Neuron (in vitro differentiated cells): ENCODE results near the gene PHLPP1.
A peak's percentile ranks its signal among the peaks of the same experiment; 100 is the strongest.
"Not testable (repeated sequence)": the region's sequence is repeated elsewhere in the genome, so short reads cannot be mapped to it uniquely, and the experiment has no call there.

Experiments
- H2AFZ ChIP-seq: one replicate; pipeline ENCODE4 v1.6.1; 2013; ENCODE audit warnings: low read depth, mild to moderate bottlenecking, inconsistent platforms, low read length, moderate library complexity
- H3K27me3 ChIP-seq: one replicate; pipeline ENCODE4 v1.6.1; 2013; ENCODE audit warnings: low read length; ENCODE audit not compliant: insufficient read depth
- H3K36me3 ChIP-seq: one replicate; pipeline ENCODE4 v1.6.1; 2013; ENCODE audit warnings: low read length; ENCODE audit not compliant: insufficient read depth
- H3K4me1 ChIP-seq: one replicate; pipeline ENCODE4 v1.6.1; 2013; ENCODE audit warnings: low read length; ENCODE audit not compliant: insufficient read depth
- H3K4me3 ChIP-seq: 2 replicates; pipeline ENCODE4 v1.5.1; 2013; ENCODE audit warnings: mild to moderate bottlenecking, low read length, moderate library complexity
- H3K9me3 ChIP-seq: one replicate; pipeline ENCODE4 v1.6.1; 2013; ENCODE audit warnings: low read length

Gene PHLPP1

GRCh38 chr18:62715436-62715758 is at the start of gene PHLPP1:
Gene PHLPP1, plus strand, starts transcription at chr18:62715541. Its CDS starts 143 bp downstream, at chr18:62715684.
- no peaks in the 10 kb centered on the region for H3K9me3 ChIP-seq
- H3K27me3 ChIP-seq, result no peaks in the 10 kb centered on the region
- H3K4me3 ChIP-seq, result peak within 1 kb of the TSS; percentile 60

GRCh38 chr18:62669225-62669624 is 46.1 kb upstream of the PHLPP1 start:
- no peak overlapping the region for H2AFZ ChIP-seq
- no peaks in the 10 kb centered on the region for H3K36me3 ChIP-seq
- no peaks in the 10 kb centered on the region for H3K4me1 ChIP-seq
- no peaks in the 10 kb centered on the region for H3K9me3 ChIP-seq
- H3K4me3 ChIP-seq, result no peak overlapping the region
- no peaks in the 10 kb centered on the region for H3K27me3 ChIP-seq

More at GRCh38 chr18:62715436-62715758, at the start of gene PHLPP1:
- Histone ChIP-seq H2AFZ (peak within 1 kb of the TSS; percentile 79), H3K36me3 (no peaks in the 10 kb centered on the region), H3K4me1 (peaks cover 20% of the 10 kb centered on the region)

- no peak overlapping the region for H2AFZ ChIP-seq
- no peaks in the 10 kb centered on the region for H3K9me3 ChIP-seq
- no peaks in the 10 kb centered on the region for H3K36me3 ChIP-seq
- H3K27me3 ChIP-seq, result no peaks in the 10 kb centered on the region
- no peak overlapping the region for H3K4me3 ChIP-seq
- no peaks in the 10 kb centered on the region for H3K4me1 ChIP-seq
These were observed 44.8 kb upstream of the PHLPP1 start for GRCh38 chr18:62670573-62670972.

GRCh38 chr18:62672600-62672999 is 42.7 kb upstream of the PHLPP1 start:
- Histone ChIP-seq H3K4me3 (no peak overlapping the region), H3K36me3 (no peaks in the 10 kb centered on the region), H3K4me1 (no peaks in the 10 kb centered on the region), H2AFZ (no peak overlapping the region), H3K9me3 (no peaks in the 10 kb centered on the region), H3K27me3 (no peaks in the 10 kb centered on the region)

GRCh38 chr18:62678847-62679485 is 36.4 kb upstream of the PHLPP1 start:
- Histone ChIP-seq H3K27me3 (no peaks in the 10 kb centered on the region), H3K4me3 (no peak overlapping the region), H2AFZ (peak overlapping the region; percentile 26), H3K36me3 (no peaks in the 10 kb centered on the region), H3K9me3 (no peaks in the 10 kb centered on the region), H3K4me1 (peaks cover 8% of the 10 kb centered on the region)

- Histone ChIP-seq H3K4me1 (peaks cover 8% of the 10 kb centered on the region), H3K36me3 (no peaks in the 10 kb centered on the region), H2AFZ (no peak overlapping the region), H3K4me3 (no peak overlapping the region), H3K9me3 (peaks cover 3% of the 10 kb centered on the region), H3K27me3 (no peaks in the 10 kb centered on the region)
These were observed 33.0 kb upstream of the PHLPP1 start for GRCh38 chr18:62682371-62682770.

GRCh38 chr18:62683935-62684334 is 31.4 kb upstream of the PHLPP1 start:
- no peaks in the 10 kb centered on the region for H3K36me3 ChIP-seq
- peaks cover 8% of the 10 kb centered on the region for H3K4me1 ChIP-seq
- peaks cover 12% of the 10 kb centered on the region for H3K9me3 ChIP-seq
- no peaks in the 10 kb centered on the region for H3K27me3 ChIP-seq
- no peak overlapping the region for H3K4me3 ChIP-seq
- H2AFZ ChIP-seq, result no peak overlapping the region

- no peaks in the 10 kb centered on the region for H3K27me3 ChIP-seq
- no peak overlapping the region for H2AFZ ChIP-seq
- peaks cover 14% of the 10 kb centered on the region for H3K9me3 ChIP-seq
- no peak overlapping the region for H3K4me3 ChIP-seq
- no peaks in the 10 kb centered on the region for H3K4me1 ChIP-seq
- no peaks in the 10 kb centered on the region for H3K36me3 ChIP-seq
These were observed 26.5 kb upstream of the PHLPP1 start for GRCh38 chr18:62688743-62689317.

GRCh38 chr18:62690236-62690815 is 25.0 kb upstream of the PHLPP1 start:
- H2AFZ ChIP-seq, result no peak overlapping the region
- no peaks in the 10 kb centered on the region for H3K36me3 ChIP-seq
- H3K4me3 ChIP-seq, result no peak overlapping the region
- no peaks in the 10 kb centered on the region for H3K4me1 ChIP-seq
- H3K27me3 ChIP-seq, result no peaks in the 10 kb centered on the region
- H3K9me3 ChIP-seq, result peaks cover 14% of the 10 kb centered on the region

GRCh38 chr18:62693659-62694058 is 21.7 kb upstream of the PHLPP1 start:
- Histone ChIP-seq H2AFZ (no peak overlapping the region), H3K36me3 (no peaks in the 10 kb centered on the region), H3K9me3 (peaks cover 5% of the 10 kb centered on the region), H3K4me1 (no peaks in the 10 kb centered on the region), H3K4me3 (no peak overlapping the region), H3K27me3 (no peaks in the 10 kb centered on the region)

- Histone ChIP-seq H3K36me3 (no peaks in the 10 kb centered on the region), H3K9me3 (no peaks in the 10 kb centered on the region), H3K27me3 (no peaks in the 10 kb centered on the region), H2AFZ (no peak overlapping the region), H3K4me1 (no peaks in the 10 kb centered on the region), H3K4me3 (no peak overlapping the region)
These were observed 17.7 kb upstream of the PHLPP1 start for GRCh38 chr18:62697636-62698035.

- Histone ChIP-seq H3K4me3 (no peak overlapping the region), H2AFZ (no peak overlapping the region), H3K4me1 (no peaks in the 10 kb centered on the region), H3K9me3 (no peaks in the 10 kb centered on the region), H3K27me3 (no peaks in the 10 kb centered on the region), H3K36me3 (no peaks in the 10 kb centered on the region)
These were observed 13.1 kb upstream of the PHLPP1 start for GRCh38 chr18:62702259-62702658.

GRCh38 chr18:62706879-62707278 is 8.5 kb upstream of the PHLPP1 start:
- H3K9me3 ChIP-seq, H3K4me1 ChIP-seq, H3K27me3 ChIP-seq, H3K4me3 ChIP-seq, H3K36me3 ChIP-seq, H2AFZ ChIP-seq: not testable (repeated sequence)

- not testable (repeated sequence) for H3K4me1 ChIP-seq, H3K4me3 ChIP-seq
These were observed 5.4 kb upstream of the PHLPP1 start for GRCh38 chr18:62709908-62710307.

More at GRCh38 chr18:62709908-62710307, 5.4 kb upstream of the PHLPP1 start:
- not testable (repeated sequence) for H3K9me3 ChIP-seq, H3K27me3 ChIP-seq, H2AFZ ChIP-seq, H3K36me3 ChIP-seq
